Activated CD8-positive, alpha-beta memory T cell treated with anti-CD3 and anti-CD28 coated beads, Interleukin-2, amount 10 ng/mL, durations not matched to agents 7 days and 5 days (primary cell): ENCODE results near the gene PIP4K2B. TPM values are rescaled to one million over a fixed set of nuclear protein-coding genes. Genes with fewer than 3 reads are reported as not detected.
"Not testable (repeated sequence)": the region's sequence is repeated elsewhere in the genome, so short reads cannot be mapped to it uniquely, and the experiment has no call there.

Source experiments
- ATAC-seq: fragments of 150-1000 bp; cut with Tn5 transposase; one replicate; pipeline ENCODE4 v1.10.0; 2021; ENCODE audit warnings: moderate library complexity
- CTCF ChIA-PET: fragments of 350-600 bp; sonication (Branson Sonifier 250); formaldehyde crosslinking; loops from one replicate; lab custom pipeline; 2021; ENCODE audit warnings: antibody characterized with exemption; lab: Charles Lee
- DNase-seq: peaks from one replicate; pipeline ENCODE4 v3.0.0-alpha.2; 2020
- H3K27ac Mint-ChIP-seq: one replicate; pipeline ENCODE4 v1.8.0; 2021; ENCODE audit warnings: mild to moderate bottlenecking, mixed read lengths
- H3K27me3 Mint-ChIP-seq: one replicate; pipeline ENCODE4 v1.8.0; 2021; ENCODE audit warnings: mixed read lengths
- H3K36me3 Mint-ChIP-seq: one replicate; pipeline ENCODE4 v1.8.0; 2021; ENCODE audit warnings: mild to moderate bottlenecking, mixed read lengths
- H3K4me1 Mint-ChIP-seq: one replicate; pipeline ENCODE4 v1.8.0; 2021; ENCODE audit warnings: mixed read lengths
- H3K4me3 Mint-ChIP-seq: one replicate; pipeline ENCODE4 v1.8.0; 2021; ENCODE audit warnings: mild to moderate bottlenecking, moderate library complexity, mixed read lengths
- H3K9me3 Mint-ChIP-seq: one replicate; pipeline ENCODE4 v1.8.0; 2022; ENCODE audit warnings: low read depth, mixed read lengths
- total RNA-seq, 2 experiments: library from RNA; stranded (reverse); gene quantifications; one replicate each; pipeline ENCODE4 v1.2.3, GENCODE V29; 2021

The PIP4K2B gene
- total RNA-seq, 2 experiments from 2014 or later, result 37.6 TPM

DNA sequence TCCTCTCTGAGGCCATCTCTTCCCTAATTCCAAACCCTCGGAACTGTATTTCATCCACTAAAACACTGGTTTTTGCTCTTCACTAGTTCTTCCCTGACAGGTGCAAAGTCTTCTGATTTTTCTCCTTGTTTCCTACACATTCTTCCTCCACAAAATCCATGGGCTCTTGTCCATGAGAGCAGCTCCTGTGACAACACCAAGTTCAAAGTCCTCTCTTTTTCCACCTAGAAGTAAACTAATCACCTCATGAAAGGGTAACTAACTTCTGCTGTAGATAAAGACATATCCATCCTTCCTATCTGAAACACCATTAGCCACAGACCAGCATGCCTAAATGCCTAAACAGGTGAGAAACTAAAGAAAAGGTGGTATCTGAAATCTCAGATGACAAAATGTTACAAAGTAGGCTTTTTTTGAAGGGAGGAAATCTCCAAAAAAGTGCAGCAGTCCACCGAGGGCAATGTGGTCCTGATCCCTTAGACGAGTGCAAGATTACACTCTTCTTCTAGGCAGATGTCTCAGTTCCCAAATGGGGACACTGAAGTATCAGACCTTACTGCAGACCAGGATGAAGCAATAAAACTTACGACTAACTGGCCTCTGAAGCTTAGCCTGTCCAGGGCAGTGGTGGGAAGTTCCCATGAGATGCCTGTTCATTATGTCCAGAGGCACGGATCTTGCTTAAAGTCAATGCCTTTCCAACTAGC lies 2.8 kb downstream of the PIP4K2B start:
- Mint-ChIP-seq H3K27ac (no peak overlapping the region), H3K4me3 (no peak overlapping the region), H3K36me3 (peaks cover 20% of the 10 kb centered on the region), H3K27me3 (no peaks in the 10 kb centered on the region), H3K9me3 (no peaks in the 10 kb centered on the region), H3K4me1 (peaks cover 38% of the 10 kb centered on the region)
- CTCF ChIA-PET, result interaction anchor here (1.5 to 1.7 kb wide), 2 partner anchors 34 to 68 kb away, joined by 3 to 5 read pairs; no protein-coding TSS in a partner anchor
- no peak for DNase-seq
- no peak for ATAC-seq

DNA sequence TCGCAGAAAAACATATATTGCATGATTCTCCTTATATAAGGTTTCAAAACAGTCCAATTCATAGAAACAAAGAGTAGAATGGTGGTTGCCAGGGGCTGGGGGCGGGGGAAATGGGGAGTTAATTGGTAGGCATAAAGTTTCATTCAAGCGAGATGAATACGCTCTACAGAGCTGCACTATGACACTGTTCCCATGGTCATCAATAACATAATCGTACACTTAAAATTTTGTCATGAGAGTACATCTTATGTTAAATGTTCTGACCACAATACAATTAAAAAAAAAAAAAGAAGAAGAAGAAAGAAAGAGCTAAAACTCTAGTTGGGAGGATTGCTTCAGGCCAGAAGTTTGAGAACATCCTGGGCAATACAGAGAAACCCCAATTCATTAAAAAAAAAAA lies 5.1 kb downstream of the PIP4K2B start:
- CTCF ChIA-PET, result no interaction called here

DNA sequence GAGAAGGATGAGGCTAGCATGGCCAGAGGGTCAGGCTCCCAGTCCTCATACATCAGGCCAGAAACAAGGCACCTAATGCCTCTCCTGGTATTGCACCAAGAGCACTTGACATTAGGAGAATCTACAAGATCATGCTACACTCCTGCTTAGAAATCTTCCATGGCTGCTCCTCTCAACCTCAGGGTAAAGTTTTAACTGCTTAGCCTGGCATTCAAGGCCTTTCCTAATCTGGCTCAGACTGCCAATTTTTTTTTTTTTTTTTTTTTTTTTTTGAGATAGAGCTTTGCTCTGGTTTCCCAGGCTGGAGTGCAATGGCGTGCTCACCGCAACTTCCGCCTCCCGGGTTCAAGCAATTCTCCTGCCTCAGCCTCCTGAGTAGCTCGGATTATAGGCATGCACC lies 8.2 kb downstream of the PIP4K2B start:
- Mint-ChIP-seq H3K27me3 (no peaks in the 10 kb centered on the region), H3K27ac (no peak overlapping the region), H3K36me3 (peaks cover 7% of the 10 kb centered on the region), H3K4me3 (no peak overlapping the region), H3K4me1 (peaks cover 5% of the 10 kb centered on the region), H3K9me3 (no peaks in the 10 kb centered on the region)
- no peak for DNase-seq
- CTCF ChIA-PET, result interaction anchor here (0.7 kb wide), 1 partner anchor 15 kb away, joined by 3 read pairs; no protein-coding TSS in a partner anchor
- no peak for ATAC-seq

More for the DNA sequence above, 5.1 kb downstream of the PIP4K2B start:
- Mint-ChIP-seq H3K4me1 (peaks cover 31% of the 10 kb centered on the region), H3K9me3 (no peaks in the 10 kb centered on the region), H3K27ac (no peak overlapping the region), H3K27me3 (no peaks in the 10 kb centered on the region), H3K4me3 (no peak overlapping the region), H3K36me3 (peaks cover 13% of the 10 kb centered on the region)
- ATAC-seq (no peak), DNase-seq (no peak)

DNA sequence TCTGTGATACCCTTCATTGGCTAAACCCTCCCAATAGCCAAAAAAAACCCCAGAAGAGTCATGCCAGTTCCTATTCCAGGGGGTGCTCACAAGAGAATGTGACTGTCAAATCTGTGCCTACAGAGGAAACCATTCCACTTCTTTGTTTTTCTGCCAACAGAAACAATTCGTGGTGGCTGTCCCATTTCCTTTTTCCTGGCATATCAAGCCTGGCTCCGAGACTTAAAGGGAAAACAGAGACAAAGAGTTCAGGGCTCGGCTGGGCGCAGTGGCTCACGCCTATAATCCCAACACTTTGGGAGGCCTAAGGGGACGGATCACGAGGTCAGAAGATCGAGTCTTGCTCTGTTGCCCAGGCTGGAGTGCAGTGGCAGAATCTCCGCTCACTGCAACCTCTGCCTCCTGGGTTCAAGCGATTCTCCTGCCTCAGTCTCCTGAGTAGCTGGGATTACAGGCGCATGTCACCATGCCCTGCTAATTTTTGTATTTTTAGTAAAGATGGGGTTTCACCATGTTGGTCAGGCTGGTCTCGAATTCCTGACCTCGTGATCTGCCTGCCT lies 9.1 kb downstream of the PIP4K2B start:
- H3K36me3 Mint-ChIP-seq, H3K27ac Mint-ChIP-seq, H3K4me3 Mint-ChIP-seq, CTCF ChIA-PET, H3K27me3 Mint-ChIP-seq, H3K4me1 Mint-ChIP-seq, ATAC-seq, DNase-seq, H3K9me3 Mint-ChIP-seq: not testable (repeated sequence)

DNA sequence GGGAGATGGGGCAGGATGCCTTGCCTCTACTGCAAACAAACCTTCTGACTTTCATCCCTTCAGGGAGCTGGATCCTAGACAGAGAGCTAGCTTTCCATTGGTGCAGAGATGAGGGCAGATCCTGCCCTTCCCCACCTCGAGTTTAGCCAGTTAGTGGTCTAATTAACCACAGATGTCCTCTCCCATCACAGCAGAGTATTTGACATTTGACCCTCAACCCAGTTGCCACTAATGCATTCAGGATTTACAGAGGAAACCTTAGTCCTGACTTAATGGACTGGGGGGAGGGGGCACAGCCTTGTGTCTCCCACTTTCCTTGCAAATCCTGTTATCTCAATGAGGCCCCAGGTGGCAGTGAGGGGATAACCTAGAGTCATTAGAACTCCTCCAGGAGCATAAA lies 10.2 kb downstream of the PIP4K2B start:
- no peak overlapping the region for H3K4me3 Mint-ChIP-seq
- H3K27ac Mint-ChIP-seq, result no peak overlapping the region
- DNase-seq, result no peak
- H3K9me3 Mint-ChIP-seq, result no peaks in the 10 kb centered on the region
- no peak for ATAC-seq
- peaks cover 7% of the 10 kb centered on the region for H3K36me3 Mint-ChIP-seq
- CTCF ChIA-PET, result no interaction called here
- H3K4me1 Mint-ChIP-seq, result peaks cover 2% of the 10 kb centered on the region
- H3K27me3 Mint-ChIP-seq, result no peaks in the 10 kb centered on the region

DNA sequence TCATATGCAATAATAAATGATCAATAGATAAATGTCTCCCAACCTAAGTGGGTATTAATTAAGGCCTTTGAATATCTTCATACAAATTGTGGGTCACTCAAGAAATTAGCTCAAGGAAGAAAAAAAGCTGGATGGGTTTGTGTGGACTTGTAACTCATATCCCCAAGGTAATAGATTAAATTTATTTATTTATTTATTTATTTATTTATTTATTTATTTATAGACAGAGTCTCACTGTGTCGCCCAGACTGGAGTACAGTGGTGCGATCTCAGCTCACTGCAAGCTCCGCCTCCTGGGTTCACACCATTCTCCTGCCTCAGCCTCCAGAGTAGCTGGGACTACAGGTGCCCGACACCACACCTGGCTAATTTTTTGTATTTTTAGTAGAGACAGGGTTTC lies 11.4 kb downstream of the PIP4K2B start:
- peaks cover 13% of the 10 kb centered on the region for H3K36me3 Mint-ChIP-seq
- not testable (repeated sequence) for H3K27ac Mint-ChIP-seq, H3K27me3 Mint-ChIP-seq

DNA sequence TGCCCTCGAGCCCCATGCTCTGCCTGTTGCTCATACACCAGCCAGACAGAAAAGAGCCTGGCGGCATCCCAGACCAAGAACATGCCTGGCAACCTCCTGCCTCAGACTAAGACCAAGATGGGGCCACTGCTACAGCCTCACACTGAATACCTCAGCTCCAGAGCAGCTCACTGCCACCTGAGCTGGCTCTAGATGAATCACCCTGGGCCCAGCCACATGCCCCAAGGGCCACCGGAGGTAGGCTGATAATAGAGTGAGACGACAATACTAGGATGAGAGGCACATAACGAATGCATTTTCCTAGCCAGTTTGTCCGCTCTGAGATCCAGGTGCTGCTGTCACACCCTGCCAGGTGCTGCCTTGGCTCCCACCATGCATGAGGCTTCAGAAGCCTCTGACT lies 13.0 kb downstream of the PIP4K2B start:
- no peak overlapping the region for H3K4me3 Mint-ChIP-seq
- no peak overlapping the region for H3K27ac Mint-ChIP-seq
- peaks cover 2% of the 10 kb centered on the region for H3K4me1 Mint-ChIP-seq
- CTCF ChIA-PET, result no interaction called here
- DNase-seq, result no peak
- H3K36me3 Mint-ChIP-seq, result peaks cover 15% of the 10 kb centered on the region
- no peaks in the 10 kb centered on the region for H3K9me3 Mint-ChIP-seq
- ATAC-seq, result no peak
- no peaks in the 10 kb centered on the region for H3K27me3 Mint-ChIP-seq

More for the DNA sequence above, 11.4 kb downstream of the PIP4K2B start:
- CTCF ChIA-PET, result interaction anchor here (1.1 kb wide), 1 partner anchor 11 kb away, joined by 3 read pairs; the partner anchor contains the start of gene PIP4K2B
- not testable (repeated sequence) for H3K4me3 Mint-ChIP-seq, DNase-seq, H3K4me1 Mint-ChIP-seq, H3K9me3 Mint-ChIP-seq, ATAC-seq

DNA sequence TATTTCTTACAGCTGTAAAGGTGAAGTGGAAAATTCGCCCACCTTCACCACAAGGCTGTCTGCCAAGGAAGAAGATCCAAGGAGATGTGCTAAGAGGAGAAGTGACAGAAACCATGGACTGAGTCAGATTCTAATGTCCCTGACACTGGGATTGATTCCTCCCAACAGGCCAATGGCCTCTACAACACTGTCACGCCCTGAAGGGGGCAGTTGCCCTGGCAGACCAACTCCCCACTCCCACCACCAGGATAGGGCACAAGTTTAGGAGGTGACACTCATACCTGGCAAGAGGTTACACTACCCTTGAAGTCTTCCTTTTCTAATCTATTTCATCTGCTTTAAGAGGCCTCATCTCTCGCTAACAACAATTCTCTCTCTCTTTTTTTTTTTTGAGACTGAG lies 16.1 kb downstream of the PIP4K2B start:
- CTCF ChIA-PET, result interaction anchor here (1.0 kb wide), 1 partner anchor 13 kb away, joined by 3 read pairs; no protein-coding TSS in a partner anchor
- Mint-ChIP-seq H3K36me3 (peaks cover 20% of the 10 kb centered on the region), H3K27ac (no peak overlapping the region), H3K27me3 (no peaks in the 10 kb centered on the region), H3K9me3 (no peaks in the 10 kb centered on the region), H3K4me3 (no peak overlapping the region), H3K4me1 (peaks cover 2% of the 10 kb centered on the region)
- no peak for DNase-seq
- ATAC-seq, result no peak

DNA sequence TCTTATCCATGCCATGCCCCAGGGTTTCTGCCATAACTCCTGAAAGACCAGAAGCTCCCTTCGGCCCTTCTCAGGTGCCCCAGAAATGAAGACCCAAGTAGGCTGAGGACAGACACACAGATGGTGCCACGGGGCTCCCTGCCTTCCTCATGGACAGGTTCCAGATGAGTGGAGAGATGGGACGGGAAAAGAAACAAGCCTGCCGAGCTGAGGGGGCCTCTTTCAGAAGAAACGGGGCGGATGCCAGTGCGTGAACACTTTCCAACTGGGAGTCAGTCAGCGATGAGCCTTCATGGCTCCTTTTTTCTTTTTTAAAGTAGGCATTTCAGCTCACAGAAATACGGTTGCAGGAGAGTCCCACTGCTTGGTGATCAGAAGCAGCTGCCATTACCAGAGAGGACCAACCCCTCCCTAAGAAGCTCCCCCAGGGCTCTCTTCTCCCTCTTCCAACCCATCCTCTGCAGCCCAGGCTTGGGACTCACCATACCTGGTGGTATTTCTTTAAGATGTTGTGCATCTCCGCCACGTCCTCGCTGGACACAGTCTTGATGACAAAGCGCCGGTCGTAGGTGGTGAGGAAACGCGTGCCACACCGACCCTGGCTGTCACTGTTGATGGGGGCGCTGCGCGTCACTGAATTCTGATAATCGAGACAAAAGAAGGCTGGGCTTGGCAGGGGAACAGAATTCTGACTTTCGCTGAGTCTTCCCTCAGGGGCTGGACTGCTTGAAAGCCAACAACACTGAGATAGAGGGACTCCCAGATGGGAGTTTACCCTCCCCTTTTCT lies 19.2 kb downstream of the PIP4K2B start:
- no peak overlapping the region for H3K4me3 Mint-ChIP-seq
- CTCF ChIA-PET, result interaction anchor here (1.2 kb wide), 2 partner anchors 18 to 19 kb away, joined by 3 to 4 read pairs; no protein-coding TSS in a partner anchor
- no peaks in the 10 kb centered on the region for H3K27me3 Mint-ChIP-seq
- no peak for ATAC-seq
- H3K27ac Mint-ChIP-seq, result no peak overlapping the region
- H3K9me3 Mint-ChIP-seq, result no peaks in the 10 kb centered on the region
- peaks cover 2% of the 10 kb centered on the region for H3K4me1 Mint-ChIP-seq
- DNase-seq, result no peak
- peaks cover 25% of the 10 kb centered on the region for H3K36me3 Mint-ChIP-seq

DNA sequence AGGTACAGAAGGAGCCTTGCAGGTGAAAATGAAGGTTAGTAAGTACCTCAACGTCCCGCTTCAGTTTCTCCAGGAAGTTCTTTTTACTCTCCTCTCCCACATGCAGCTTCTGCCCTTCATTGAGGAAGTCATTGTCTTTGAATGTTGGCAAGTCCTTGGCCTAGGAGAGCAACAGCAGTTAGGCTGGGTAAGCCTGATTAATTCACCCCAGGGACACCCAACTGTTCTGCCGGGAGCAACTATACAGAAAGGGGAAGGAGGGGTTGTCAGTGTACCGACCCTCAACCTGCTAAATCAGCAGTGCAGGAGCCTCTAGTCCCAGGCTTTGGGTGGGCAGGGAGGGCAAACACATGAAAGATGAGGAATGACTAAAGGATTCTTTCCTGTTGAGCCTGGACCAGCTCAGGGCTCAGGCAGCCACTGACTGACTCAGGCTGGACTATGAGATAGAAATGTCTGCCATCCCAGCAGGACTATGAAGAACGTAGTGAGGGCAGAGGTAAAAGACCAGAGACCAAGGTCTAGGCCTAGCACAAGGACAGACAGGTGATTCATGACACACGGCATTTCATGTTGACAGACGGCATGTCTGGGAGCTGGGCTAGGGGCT lies 21.6 kb downstream of the PIP4K2B start:
- CTCF ChIA-PET, result interaction anchor here (1.4 kb wide), 1 partner anchor 8 kb away, joined by 3 read pairs; no protein-coding TSS in a partner anchor
- Mint-ChIP-seq H3K27me3 (no peaks in the 10 kb centered on the region), H3K4me3 (no peak overlapping the region)

DNA sequence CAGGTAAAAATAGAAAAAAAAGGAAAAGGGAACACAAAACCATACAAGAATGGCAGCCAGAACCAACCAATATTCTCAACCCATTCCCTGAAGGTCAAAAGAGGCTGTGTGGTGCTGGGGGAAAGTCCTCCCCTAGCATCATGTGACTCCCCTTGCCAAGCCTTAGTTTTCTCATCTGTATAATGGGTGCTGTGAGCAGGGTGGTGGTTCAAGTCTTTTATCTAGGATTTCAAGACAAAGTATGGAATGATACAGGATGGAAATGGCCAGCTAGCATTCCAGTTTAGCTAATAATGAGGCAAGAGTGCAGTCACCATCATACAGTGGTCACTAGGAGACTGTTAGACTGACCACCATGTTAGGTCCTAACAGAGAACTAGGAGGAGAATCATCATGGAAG lies 26.1 kb downstream of the PIP4K2B start:
- no peak for DNase-seq
- no peak for ATAC-seq
- H3K27me3 Mint-ChIP-seq, result no peaks in the 10 kb centered on the region
- H3K9me3 Mint-ChIP-seq, result no peaks in the 10 kb centered on the region
- no peak overlapping the region for H3K27ac Mint-ChIP-seq
- no peak overlapping the region for H3K4me3 Mint-ChIP-seq
- H3K36me3 Mint-ChIP-seq, result peaks cover 30% of the 10 kb centered on the region
- no peaks in the 10 kb centered on the region for H3K4me1 Mint-ChIP-seq
- CTCF ChIA-PET, result no interaction called here

More for the DNA sequence above, 21.6 kb downstream of the PIP4K2B start:
- H3K36me3 Mint-ChIP-seq, result peaks cover 31% of the 10 kb centered on the region
- DNase-seq (no peak), ATAC-seq (no peak)
- H3K9me3 Mint-ChIP-seq, result no peaks in the 10 kb centered on the region
- H3K27ac Mint-ChIP-seq, result no peak overlapping the region
- peaks cover 2% of the 10 kb centered on the region for H3K4me1 Mint-ChIP-seq

DNA sequence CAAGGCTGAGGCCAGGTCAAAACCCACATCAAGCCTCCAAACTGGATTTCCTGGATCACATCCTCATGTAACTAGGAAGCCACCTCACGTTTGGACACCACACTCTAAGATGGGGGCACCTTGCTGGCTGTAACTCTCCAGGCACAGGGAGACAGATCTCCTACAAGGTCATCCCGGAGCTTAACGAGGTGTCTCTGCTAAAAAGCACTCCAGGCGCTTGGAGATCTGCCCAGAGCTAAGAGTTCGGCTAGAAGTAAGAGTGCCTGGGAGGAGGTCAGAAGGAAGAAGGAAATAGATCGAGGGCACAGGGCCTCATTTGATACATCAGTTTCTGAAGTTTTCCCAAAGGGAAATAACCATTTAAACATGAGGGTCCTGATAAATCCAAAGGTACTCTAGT lies 30.9 kb downstream of the PIP4K2B start:
- no peaks in the 10 kb centered on the region for H3K9me3 Mint-ChIP-seq
- no peaks in the 10 kb centered on the region for H3K27me3 Mint-ChIP-seq
- H3K36me3 Mint-ChIP-seq, result peaks cover 34% of the 10 kb centered on the region
- CTCF ChIA-PET, result no interaction called here
- no peak for ATAC-seq
- DNase-seq, result no peak
- H3K4me1 Mint-ChIP-seq, result no peaks in the 10 kb centered on the region
- H3K4me3 Mint-ChIP-seq, result no peak overlapping the region
- no peak overlapping the region for H3K27ac Mint-ChIP-seq

DNA sequence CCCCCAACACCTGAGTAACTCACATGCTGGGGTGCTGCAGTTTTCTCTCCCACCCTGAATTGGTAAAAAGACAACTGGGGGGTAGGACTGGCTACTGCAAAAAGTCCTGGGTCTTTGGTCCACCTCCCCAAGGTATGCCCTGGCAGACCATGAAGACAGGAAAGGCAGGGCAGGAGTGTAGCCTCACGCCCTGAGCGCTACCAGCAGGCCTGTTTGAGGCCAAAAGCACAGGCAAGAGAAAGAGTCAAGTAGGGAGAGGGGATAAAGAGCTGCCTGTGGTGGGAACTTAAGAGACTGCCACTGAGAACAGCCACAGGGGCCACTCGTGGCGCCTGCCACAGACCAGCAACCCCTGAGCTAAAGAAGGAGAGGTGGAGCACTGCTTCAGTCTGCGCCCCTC lies 33.0 kb downstream of the PIP4K2B start:
- peaks cover 6% of the 10 kb centered on the region for H3K4me1 Mint-ChIP-seq
- H3K4me3 Mint-ChIP-seq, result no peak overlapping the region
- no peaks in the 10 kb centered on the region for H3K27me3 Mint-ChIP-seq
- ATAC-seq (no peak), DNase-seq (no peak)
- no peak overlapping the region for H3K27ac Mint-ChIP-seq
- peaks cover 37% of the 10 kb centered on the region for H3K36me3 Mint-ChIP-seq
- CTCF ChIA-PET, result no interaction called here
- no peaks in the 10 kb centered on the region for H3K9me3 Mint-ChIP-seq
